NCI-H1417 treated with DMSO at 0.1 percent for 48 hours (cell line): ENCODE results near the gene ASB13.

Experiments
- DNase-seq: peaks from one replicate; lab custom pipeline; 2025; lab: John Stamatoyannopoulos, UW

Gene ASB13

GRCh38 chr10:5666008-5666840 lies at the start of gene ASB13:
ASB13 (minus strand) TSS chr10:5666595; CDS start chr10:5666551, 44 bp downstream.
- DNase-seq, result no peak

- DNase-seq, result no peak
Measured at GRCh38 chr10:5711642-5712041, 45.2 kb upstream of the ASB13 start.

GRCh38 chr10:5710859-5711258 lies 44.5 kb upstream of the ASB13 start:
- no peak for DNase-seq

GRCh38 chr10:5709865-5710264 lies 43.5 kb upstream of the ASB13 start:
- no peak for DNase-seq

- no peak for DNase-seq
Measured at GRCh38 chr10:5708356-5708755, 42.0 kb upstream of the ASB13 start.

- no peak for DNase-seq
Measured at GRCh38 chr10:5698062-5698461, 31.7 kb upstream of the ASB13 start.

GRCh38 chr10:5697342-5697741 lies 30.9 kb upstream of the ASB13 start:
- no peak for DNase-seq

- no peak for DNase-seq
Measured at GRCh38 chr10:5694573-5694972, 28.2 kb upstream of the ASB13 start.

GRCh38 chr10:5692461-5693358 lies 26.3 kb upstream of the ASB13 start:
- no peak for DNase-seq

- DNase-seq, result no peak
Measured at GRCh38 chr10:5691786-5692185, 25.4 kb upstream of the ASB13 start.

GRCh38 chr10:5688587-5688986 lies 22.2 kb upstream of the ASB13 start:
- DNase-seq, result no peak

GRCh38 chr10:5685764-5686240 lies 19.4 kb upstream of the ASB13 start:
- DNase-seq, result no peak

- no peak for DNase-seq
Measured at GRCh38 chr10:5684971-5685763, 18.8 kb upstream of the ASB13 start.

GRCh38 chr10:5684318-5684970 lies 18.0 kb upstream of the ASB13 start, which contains the start of gene TASOR2:
TASOR2 (plus strand) TSS chr10:5684838; CDS start chr10:5720643, 35,805 bp downstream.
- DNase-seq, result peak; percentile 82

GRCh38 chr10:5683065-5683464 lies 16.7 kb upstream of the ASB13 start:
- DNase-seq, result no peak

GRCh38 chr10:5681930-5682329 lies 15.5 kb upstream of the ASB13 start:
- DNase-seq, result no peak

GRCh38 chr10:5679606-5680005 lies 13.2 kb upstream of the ASB13 start:
- DNase-seq, result no peak

GRCh38 chr10:5679037-5679435 lies 12.6 kb upstream of the ASB13 start:
- no peak for DNase-seq

- no peak for DNase-seq
Measured at GRCh38 chr10:5678397-5679036, 12.1 kb upstream of the ASB13 start.

GRCh38 chr10:5670662-5671375 lies 4.4 kb upstream of the ASB13 start:
- DNase-seq, result no peak
